WTC11 (cell line): ENCODE measurements around the gene SIRPB2. TPM values are rescaled to one million over a fixed set of nuclear protein-coding genes. Genes with fewer than 3 reads are reported as not detected.
A peak's percentile ranks its signal among the peaks of the same experiment; 100 is the strongest.

Experiments used
- ATAC-seq: fragments of 200-7000 bp; cut with Tn5 transposase; 2 replicates; pipeline ENCODE4 v1.10.0; 2021; ENCODE audit warnings: mild to moderate bottlenecking, moderate library complexity
- CTCF ChIA-PET: fragments of 300-600 bp; sonication (Branson Sonifier 250); formaldehyde crosslinking; loops from one replicate; lab custom pipeline; 2021; ENCODE audit warnings: antibody characterized with exemption; lab: Charles Lee
- POLR2A ChIA-PET: fragments of 350-600 bp; sonication (Branson Sonifier 250); formaldehyde crosslinking; loops from one replicate; lab custom pipeline; 2021; ENCODE audit warnings: antibody characterized with exemption; lab: Charles Lee
- DNase-seq: peaks from one replicate; pipeline ENCODE4 v3.0.0; 2021; ENCODE audit warnings: low spot score
- H3K27ac Mint-ChIP-seq: 2 replicates; pipeline ENCODE4 v1.8.0; 2021; ENCODE audit warnings: mixed read lengths
- H3K27me3 Mint-ChIP-seq: 2 replicates; pipeline ENCODE4 v1.8.0; 2021; ENCODE audit warnings: low read depth, mild to moderate bottlenecking, moderate library complexity, mixed read lengths
- H3K36me3 Mint-ChIP-seq: 2 replicates; pipeline ENCODE4 v1.8.0; 2021; ENCODE audit warnings: mixed read lengths
- H3K4me1 Mint-ChIP-seq: 2 replicates; pipeline ENCODE4 v1.8.0; 2022; ENCODE audit warnings: mixed read lengths
- H3K4me3 Mint-ChIP-seq: 2 replicates; pipeline ENCODE4 v1.8.0; 2021; ENCODE audit warnings: mild to moderate bottlenecking, moderate library complexity, mixed read lengths
- H3K9me3 Mint-ChIP-seq: 2 replicates; pipeline ENCODE4 v1.8.0; 2021; ENCODE audit warnings: mixed read lengths
- FOXP1 ChIP-seq: sonication (generic); formaldehyde crosslinking; IDR thresholded peaks from 2 replicates; pipeline ENCODE4 v1.8.0; 2022; ENCODE audit warnings: missing genetic modification reagents, mild to moderate bottlenecking, moderate library complexity, borderline replicate concordance
- GRHL2 ChIP-seq: fragments of 250-450 bp; sonication (Bioruptor Pico); IDR thresholded peaks from 2 replicates; pipeline ENCODE4 v1.8.0; 2022; ENCODE audit warnings: mild to moderate bottlenecking, moderate library complexity; ENCODE audit not compliant: insufficient replicate concordance, severe bottlenecking
- IRF2 ChIP-seq: sonication (generic); formaldehyde crosslinking; IDR thresholded peaks from 2 replicates; pipeline ENCODE4 v1.8.0; 2022; ENCODE audit warnings: low read depth, missing genetic modification reagents, borderline replicate concordance
- JUN ChIP-seq: sonication (generic); formaldehyde crosslinking; IDR thresholded peaks from 2 replicates; pipeline ENCODE4 v1.8.0; 2023; ENCODE audit warnings: mild to moderate bottlenecking, missing genetic modification reagents
- MYBL2 ChIP-seq: sonication (generic); formaldehyde crosslinking; IDR thresholded peaks from 2 replicates; pipeline ENCODE4 v1.8.1; 2023; ENCODE audit warnings: mild to moderate bottlenecking, moderate library complexity, missing genetic modification reagents
- NFYB ChIP-seq: sonication (generic); formaldehyde crosslinking; conservative IDR thresholded peaks from 2 replicates; pipeline ENCODE4 v1.8.0; 2022; ENCODE audit warnings: low read depth, missing genetic modification reagents
- NR2C2 ChIP-seq: sonication (generic); formaldehyde crosslinking; IDR thresholded peaks from 2 replicates; pipeline ENCODE4 v1.8.0; 2022; ENCODE audit warnings: mild to moderate bottlenecking, missing genetic modification reagents
- RELA ChIP-seq: sonication (generic); formaldehyde crosslinking; IDR thresholded peaks from 2 replicates; pipeline ENCODE4 v1.8.1; 2022; ENCODE audit warnings: missing genetic modification reagents, mild to moderate bottlenecking, borderline replicate concordance
- SMAD4 ChIP-seq: sonication (generic); formaldehyde crosslinking; IDR thresholded peaks from 2 replicates; pipeline ENCODE4 v1.8.0; 2022; ENCODE audit warnings: mild to moderate bottlenecking, missing genetic modification reagents
- SOX15 ChIP-seq: fragments of 250-450 bp; sonication (Bioruptor Pico); IDR thresholded peaks from 2 replicates; pipeline ENCODE4 v1.9.0; 2021; ENCODE audit warnings: mild to moderate bottlenecking
- SP1 ChIP-seq: sonication (generic); formaldehyde crosslinking; conservative IDR thresholded peaks from 2 replicates; pipeline ENCODE4 v1.8.1; 2022; ENCODE audit warnings: missing genetic modification reagents
- total RNA-seq: library from RNA; stranded (reverse); gene quantifications from 3 replicates; pipeline ENCODE4 v1.2.3, GENCODE V29; 2021
- TF ChIP-seq, protein P1 (sequence below): sonication (generic); formaldehyde crosslinking; IDR thresholded peaks from 2 replicates; pipeline ENCODE4 v1.8.0; 2022; ENCODE audit warnings: mild to moderate bottlenecking, missing genetic modification reagents
- TF ChIP-seq, protein P2 (sequence below): fragments of 250-450 bp; sonication (Bioruptor Pico); IDR thresholded peaks from 2 replicates; pipeline ENCODE4 v1.9.0; 2021; ENCODE audit warnings: mild to moderate bottlenecking, borderline replicate concordance
- TF ChIP-seq, protein P3 (sequence below): sonication (generic); formaldehyde crosslinking; IDR thresholded peaks from 2 replicates; pipeline ENCODE4 v1.8.0; 2022; ENCODE audit warnings: missing genetic modification reagents
- TF ChIP-seq, protein P4 (sequence below): sonication (generic); formaldehyde crosslinking; IDR thresholded peaks from 2 replicates; pipeline ENCODE4 v1.8.1; 2023; ENCODE audit warnings: mild to moderate bottlenecking, missing genetic modification reagents, moderate library complexity
- TF ChIP-seq, protein P5 (sequence below): sonication (generic); formaldehyde crosslinking; conservative IDR thresholded peaks from 2 replicates; pipeline ENCODE4 v1.8.1; 2023; ENCODE audit warnings: mild to moderate bottlenecking, low read depth, missing genetic modification reagents, moderate library complexity
- TF ChIP-seq, protein P6 (sequence below): fragments of 200-600 bp; IDR thresholded peaks from 2 replicates; pipeline ENCODE4 v1.8.0; 2022; ENCODE audit warnings: antibody characterized with exemption

The SIRPB2 gene
- total RNA-seq, 1 experiment from 2014 or later: not detected

DNA sequence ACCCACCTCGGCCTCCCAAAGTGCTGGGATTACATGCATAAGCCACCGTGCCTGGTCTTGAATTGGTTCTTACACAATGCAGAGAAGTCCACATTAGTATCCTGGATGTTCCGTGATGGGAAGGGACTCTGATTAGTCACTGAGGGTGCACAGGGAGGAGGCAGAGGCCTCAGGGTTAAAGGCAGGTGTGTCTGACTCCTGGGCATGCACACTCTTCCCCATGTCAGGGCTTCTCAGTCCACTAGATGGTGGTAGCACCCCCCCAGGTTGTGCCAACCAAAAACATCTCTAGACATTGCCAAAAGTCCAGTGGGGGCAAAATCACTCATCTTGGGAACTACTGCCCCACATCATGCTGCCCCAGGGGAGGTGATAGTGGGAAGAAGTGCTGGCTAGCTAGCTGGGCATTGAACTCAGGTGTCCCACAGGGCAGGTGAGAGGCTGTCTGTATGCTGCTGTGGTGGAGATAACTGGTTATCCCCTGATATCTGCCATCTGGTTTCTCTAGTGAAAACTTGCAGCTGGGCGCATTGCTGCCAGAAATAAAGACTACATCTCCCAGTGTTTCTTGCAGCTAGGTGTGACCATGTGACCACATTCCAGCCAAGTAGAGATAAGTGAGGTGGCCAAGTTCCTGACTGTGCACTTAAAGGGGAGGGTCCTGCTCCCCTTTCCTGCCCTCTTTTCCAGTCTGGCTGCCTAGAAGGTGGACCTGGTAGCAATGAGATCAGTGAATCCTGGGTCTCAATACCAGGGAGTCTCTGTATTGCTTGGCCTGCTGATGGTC is 16.2 kb downstream of the SIRPB2 start:
- H3K36me3 Mint-ChIP-seq: no peaks in the 10 kb centered on the region
- no peak for DNase-seq
- H3K27ac Mint-ChIP-seq: no peak overlapping the region
- peak; percentile 86 for ATAC-seq
- CTCF ChIA-PET: interaction anchor here (0.9 to 3.2 kb wide), 3 partner anchors 28 to 302 kb away, joined by 3 to 31 read pairs (median 5); no protein-coding TSS in a partner anchor
- TF ChIP-seq IRF2 (CRISPR knock-in tag) (no peak), SOX15 (CRISPR knock-in tag) (no peak), MYBL2 (no peak), NFYB (CRISPR knock-in tag) (no peak), FOXP1 (no peak), SP1 (CRISPR knock-in tag) (no peak), JUN (CRISPR knock-in tag) (no peak), NR2C2 (CRISPR knock-in tag) (no peak), RELA (CRISPR knock-in tag) (no peak), SMAD4 (no peak), GRHL2 (CRISPR knock-in tag) (no peak)
- TF ChIP-seq, protein P1, sequence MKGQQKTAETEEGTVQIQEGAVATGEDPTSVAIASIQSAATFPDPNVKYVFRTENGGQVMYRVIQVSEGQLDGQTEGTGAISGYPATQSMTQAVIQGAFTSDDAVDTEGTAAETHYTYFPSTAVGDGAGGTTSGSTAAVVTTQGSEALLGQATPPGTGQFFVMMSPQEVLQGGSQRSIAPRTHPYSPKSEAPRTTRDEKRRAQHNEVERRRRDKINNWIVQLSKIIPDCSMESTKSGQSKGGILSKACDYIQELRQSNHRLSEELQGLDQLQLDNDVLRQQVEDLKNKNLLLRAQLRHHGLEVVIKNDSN (CRISPR knock-in tag): peak; percentile 89
- TF ChIP-seq, protein P2, sequence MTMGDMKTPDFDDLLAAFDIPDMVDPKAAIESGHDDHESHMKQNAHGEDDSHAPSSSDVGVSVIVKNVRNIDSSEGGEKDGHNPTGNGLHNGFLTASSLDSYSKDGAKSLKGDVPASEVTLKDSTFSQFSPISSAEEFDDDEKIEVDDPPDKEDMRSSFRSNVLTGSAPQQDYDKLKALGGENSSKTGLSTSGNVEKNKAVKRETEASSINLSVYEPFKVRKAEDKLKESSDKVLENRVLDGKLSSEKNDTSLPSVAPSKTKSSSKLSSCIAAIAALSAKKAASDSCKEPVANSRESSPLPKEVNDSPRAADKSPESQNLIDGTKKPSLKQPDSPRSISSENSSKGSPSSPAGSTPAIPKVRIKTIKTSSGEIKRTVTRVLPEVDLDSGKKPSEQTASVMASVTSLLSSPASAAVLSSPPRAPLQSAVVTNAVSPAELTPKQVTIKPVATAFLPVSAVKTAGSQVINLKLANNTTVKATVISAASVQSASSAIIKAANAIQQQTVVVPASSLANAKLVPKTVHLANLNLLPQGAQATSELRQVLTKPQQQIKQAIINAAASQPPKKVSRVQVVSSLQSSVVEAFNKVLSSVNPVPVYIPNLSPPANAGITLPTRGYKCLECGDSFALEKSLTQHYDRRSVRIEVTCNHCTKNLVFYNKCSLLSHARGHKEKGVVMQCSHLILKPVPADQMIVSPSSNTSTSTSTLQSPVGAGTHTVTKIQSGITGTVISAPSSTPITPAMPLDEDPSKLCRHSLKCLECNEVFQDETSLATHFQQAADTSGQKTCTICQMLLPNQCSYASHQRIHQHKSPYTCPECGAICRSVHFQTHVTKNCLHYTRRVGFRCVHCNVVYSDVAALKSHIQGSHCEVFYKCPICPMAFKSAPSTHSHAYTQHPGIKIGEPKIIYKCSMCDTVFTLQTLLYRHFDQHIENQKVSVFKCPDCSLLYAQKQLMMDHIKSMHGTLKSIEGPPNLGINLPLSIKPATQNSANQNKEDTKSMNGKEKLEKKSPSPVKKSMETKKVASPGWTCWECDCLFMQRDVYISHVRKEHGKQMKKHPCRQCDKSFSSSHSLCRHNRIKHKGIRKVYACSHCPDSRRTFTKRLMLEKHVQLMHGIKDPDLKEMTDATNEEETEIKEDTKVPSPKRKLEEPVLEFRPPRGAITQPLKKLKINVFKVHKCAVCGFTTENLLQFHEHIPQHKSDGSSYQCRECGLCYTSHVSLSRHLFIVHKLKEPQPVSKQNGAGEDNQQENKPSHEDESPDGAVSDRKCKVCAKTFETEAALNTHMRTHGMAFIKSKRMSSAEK: no peak
- TF ChIP-seq, protein P3, sequence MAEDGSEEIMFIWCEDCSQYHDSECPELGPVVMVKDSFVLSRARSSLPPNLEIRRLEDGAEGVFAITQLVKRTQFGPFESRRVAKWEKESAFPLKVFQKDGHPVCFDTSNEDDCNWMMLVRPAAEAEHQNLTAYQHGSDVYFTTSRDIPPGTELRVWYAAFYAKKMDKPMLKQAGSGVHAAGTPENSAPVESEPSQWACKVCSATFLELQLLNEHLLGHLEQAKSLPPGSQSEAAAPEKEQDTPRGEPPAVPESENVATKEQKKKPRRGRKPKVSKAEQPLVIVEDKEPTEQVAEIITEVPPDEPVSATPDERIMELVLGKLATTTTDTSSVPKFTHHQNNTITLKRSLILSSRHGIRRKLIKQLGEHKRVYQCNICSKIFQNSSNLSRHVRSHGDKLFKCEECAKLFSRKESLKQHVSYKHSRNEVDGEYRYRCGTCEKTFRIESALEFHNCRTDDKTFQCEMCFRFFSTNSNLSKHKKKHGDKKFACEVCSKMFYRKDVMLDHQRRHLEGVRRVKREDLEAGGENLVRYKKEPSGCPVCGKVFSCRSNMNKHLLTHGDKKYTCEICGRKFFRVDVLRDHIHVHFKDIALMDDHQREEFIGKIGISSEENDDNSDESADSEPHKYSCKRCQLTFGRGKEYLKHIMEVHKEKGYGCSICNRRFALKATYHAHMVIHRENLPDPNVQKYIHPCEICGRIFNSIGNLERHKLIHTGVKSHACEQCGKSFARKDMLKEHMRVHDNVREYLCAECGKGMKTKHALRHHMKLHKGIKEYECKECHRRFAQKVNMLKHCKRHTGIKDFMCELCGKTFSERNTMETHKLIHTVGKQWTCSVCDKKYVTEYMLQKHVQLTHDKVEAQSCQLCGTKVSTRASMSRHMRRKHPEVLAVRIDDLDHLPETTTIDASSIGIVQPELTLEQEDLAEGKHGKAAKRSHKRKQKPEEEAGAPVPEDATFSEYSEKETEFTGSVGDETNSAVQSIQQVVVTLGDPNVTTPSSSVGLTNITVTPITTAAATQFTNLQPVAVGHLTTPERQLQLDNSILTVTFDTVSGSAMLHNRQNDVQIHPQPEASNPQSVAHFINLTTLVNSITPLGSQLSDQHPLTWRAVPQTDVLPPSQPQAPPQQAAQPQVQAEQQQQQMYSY: no peak
- TF ChIP-seq, protein P4, sequence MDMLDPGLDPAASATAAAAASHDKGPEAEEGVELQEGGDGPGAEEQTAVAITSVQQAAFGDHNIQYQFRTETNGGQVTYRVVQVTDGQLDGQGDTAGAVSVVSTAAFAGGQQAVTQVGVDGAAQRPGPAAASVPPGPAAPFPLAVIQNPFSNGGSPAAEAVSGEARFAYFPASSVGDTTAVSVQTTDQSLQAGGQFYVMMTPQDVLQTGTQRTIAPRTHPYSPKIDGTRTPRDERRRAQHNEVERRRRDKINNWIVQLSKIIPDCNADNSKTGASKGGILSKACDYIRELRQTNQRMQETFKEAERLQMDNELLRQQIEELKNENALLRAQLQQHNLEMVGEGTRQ (CRISPR knock-in tag): peak; percentile 88
- TF ChIP-seq, protein P5, sequence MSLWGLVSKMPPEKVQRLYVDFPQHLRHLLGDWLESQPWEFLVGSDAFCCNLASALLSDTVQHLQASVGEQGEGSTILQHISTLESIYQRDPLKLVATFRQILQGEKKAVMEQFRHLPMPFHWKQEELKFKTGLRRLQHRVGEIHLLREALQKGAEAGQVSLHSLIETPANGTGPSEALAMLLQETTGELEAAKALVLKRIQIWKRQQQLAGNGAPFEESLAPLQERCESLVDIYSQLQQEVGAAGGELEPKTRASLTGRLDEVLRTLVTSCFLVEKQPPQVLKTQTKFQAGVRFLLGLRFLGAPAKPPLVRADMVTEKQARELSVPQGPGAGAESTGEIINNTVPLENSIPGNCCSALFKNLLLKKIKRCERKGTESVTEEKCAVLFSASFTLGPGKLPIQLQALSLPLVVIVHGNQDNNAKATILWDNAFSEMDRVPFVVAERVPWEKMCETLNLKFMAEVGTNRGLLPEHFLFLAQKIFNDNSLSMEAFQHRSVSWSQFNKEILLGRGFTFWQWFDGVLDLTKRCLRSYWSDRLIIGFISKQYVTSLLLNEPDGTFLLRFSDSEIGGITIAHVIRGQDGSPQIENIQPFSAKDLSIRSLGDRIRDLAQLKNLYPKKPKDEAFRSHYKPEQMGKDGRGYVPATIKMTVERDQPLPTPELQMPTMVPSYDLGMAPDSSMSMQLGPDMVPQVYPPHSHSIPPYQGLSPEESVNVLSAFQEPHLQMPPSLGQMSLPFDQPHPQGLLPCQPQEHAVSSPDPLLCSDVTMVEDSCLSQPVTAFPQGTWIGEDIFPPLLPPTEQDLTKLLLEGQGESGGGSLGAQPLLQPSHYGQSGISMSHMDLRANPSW (CRISPR knock-in tag): no peak
- TF ChIP-seq, protein P6, sequence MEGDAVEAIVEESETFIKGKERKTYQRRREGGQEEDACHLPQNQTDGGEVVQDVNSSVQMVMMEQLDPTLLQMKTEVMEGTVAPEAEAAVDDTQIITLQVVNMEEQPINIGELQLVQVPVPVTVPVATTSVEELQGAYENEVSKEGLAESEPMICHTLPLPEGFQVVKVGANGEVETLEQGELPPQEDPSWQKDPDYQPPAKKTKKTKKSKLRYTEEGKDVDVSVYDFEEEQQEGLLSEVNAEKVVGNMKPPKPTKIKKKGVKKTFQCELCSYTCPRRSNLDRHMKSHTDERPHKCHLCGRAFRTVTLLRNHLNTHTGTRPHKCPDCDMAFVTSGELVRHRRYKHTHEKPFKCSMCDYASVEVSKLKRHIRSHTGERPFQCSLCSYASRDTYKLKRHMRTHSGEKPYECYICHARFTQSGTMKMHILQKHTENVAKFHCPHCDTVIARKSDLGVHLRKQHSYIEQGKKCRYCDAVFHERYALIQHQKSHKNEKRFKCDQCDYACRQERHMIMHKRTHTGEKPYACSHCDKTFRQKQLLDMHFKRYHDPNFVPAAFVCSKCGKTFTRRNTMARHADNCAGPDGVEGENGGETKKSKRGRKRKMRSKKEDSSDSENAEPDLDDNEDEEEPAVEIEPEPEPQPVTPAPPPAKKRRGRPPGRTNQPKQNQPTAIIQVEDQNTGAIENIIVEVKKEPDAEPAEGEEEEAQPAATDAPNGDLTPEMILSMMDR: no peak
- peaks cover 5% of the 10 kb centered on the region; the same call in 1 of the 2 replicates for H3K4me1 Mint-ChIP-seq
- no peak overlapping the region for H3K4me3 Mint-ChIP-seq
- peaks cover 27% of the 10 kb centered on the region for H3K27me3 Mint-ChIP-seq
- no peaks in the 10 kb centered on the region for H3K9me3 Mint-ChIP-seq
- POLR2A ChIA-PET: no interaction called here
